H1 (cell line): Measurements from ENCODE around the gene UTP20. TPM values are rescaled to one million over a fixed set of nuclear protein-coding genes. Genes with fewer than 3 reads are reported as not detected.

Experiments used
- CTCF ChIA-PET: fragments of 300-600 bp; sonication (Branson Sonifier 250); formaldehyde crosslinking; loops from one replicate; lab custom pipeline; 2021; ENCODE audit not compliant: partially characterized antibody; lab: Charles Lee
- POLR2A ChIA-PET: fragments of 300-600 bp; sonication (Branson Sonifier 250); formaldehyde crosslinking; loops from one replicate; lab custom pipeline; 2021; ENCODE audit warnings: inconsistent platforms; ENCODE audit not compliant: partially characterized antibody; lab: Charles Lee
- DNase-seq, 2 experiments: peaks; one replicate each; pipeline versions ENCODE4 v3.0.0 to v3.0.0-alpha.2; 2010 to 2022; ENCODE audit warnings: low spot score in 2 of 2, low read depth in 1 of 2, mixed read lengths in 1 of 2
- FAIRE-seq: peaks from 2 replicates; lab custom pipeline; 2011; peaks lifted over from hg19 to GRCh38; lab: Jason Lieb, UNC
- H2AFZ ChIP-seq: 2 replicates; pipeline ENCODE4 v1.8.1; 2012; ENCODE audit warnings: low read length, inconsistent platforms
- H2AK5ac ChIP-seq: 2 replicates; pipeline ENCODE4 v1.6.1; 2013; ENCODE audit warnings: low read depth, low read length
- H2BK120ac ChIP-seq: replicated peaks from 2 replicates; pipeline ENCODE3; 2013; ENCODE audit warnings: low read depth, low read length, inconsistent platforms
- H2BK12ac ChIP-seq: 2 replicates; pipeline ENCODE4 v1.6.1; 2013; ENCODE audit warnings: low read depth, low read length
- H2BK15ac ChIP-seq: 2 replicates; pipeline ENCODE4 v1.6.1; 2013; ENCODE audit warnings: low read length
- H2BK20ac ChIP-seq: 2 replicates; pipeline ENCODE4 v1.6.1; 2013; ENCODE audit warnings: low read length
- H2BK5ac ChIP-seq: 2 replicates; pipeline ENCODE4 v1.6.1; 2013; ENCODE audit warnings: low read depth, low read length
- H3K14ac ChIP-seq: 2 replicates; pipeline ENCODE4 v1.6.1; 2013; ENCODE audit warnings: inconsistent platforms; ENCODE audit not compliant: insufficient read length
- H3K18ac ChIP-seq: 2 replicates; pipeline ENCODE4 v1.6.1; 2013; ENCODE audit warnings: low read length; ENCODE audit errors: extremely low read depth
- H3K23ac ChIP-seq: 2 replicates; pipeline ENCODE4 v1.6.1; 2013; ENCODE audit warnings: inconsistent platforms; ENCODE audit not compliant: insufficient read length
- H3K23me2 ChIP-seq: 2 replicates; pipeline ENCODE4 v1.6.1; 2013; ENCODE audit warnings: low read depth, low read length
- H3K27ac ChIP-seq: 2 replicates; pipeline ENCODE4 v1.6.1; 2011; ENCODE audit warnings: low read depth, low read length, inconsistent platforms
- H3K27me3 ChIP-seq, 4 experiments: replicated peaks in 1 of 4; 1 replicate in 1 of 4; 2 replicates in 3 of 4; pipeline versions ENCODE4 v1.6.1 to v1.8.1; 2011 to 2013; ENCODE audit warnings: low read length in 3 of 4, mild to moderate bottlenecking in 3 of 4, inconsistent platforms in 2 of 4, mixed read lengths in 2 of 4, moderate library complexity in 1 of 4; ENCODE audit not compliant: control insufficient read depth in 3 of 4, insufficient read depth in 3 of 4; ENCODE audit errors: extremely low read depth in 1 of 4
- H3K36me3 ChIP-seq, 4 experiments: 2 replicates each; pipeline versions ENCODE4 v1.6.1 to v1.8.1; 2011 to 2013; ENCODE audit warnings: mild to moderate bottlenecking in 4 of 4, low read length in 3 of 4, moderate library complexity in 2 of 4, control low read depth in 1 of 4, inconsistent platforms in 1 of 4; ENCODE audit not compliant: insufficient read depth in 4 of 4, control insufficient read depth in 2 of 4
- H3K4ac ChIP-seq: replicated peaks from 2 replicates; pipeline ENCODE3; 2013; ENCODE audit warnings: low read length, low read depth, mixed read lengths, inconsistent platforms; ENCODE audit not compliant: insufficient read length
- H3K4me1 ChIP-seq, 4 experiments: replicated peaks in 1 of 4; 1 replicate in 1 of 4; 2 replicates in 3 of 4; pipeline versions ENCODE4 v1.6.1 to v1.8.1; 2011 to 2013; ENCODE audit warnings: low read length in 3 of 4, inconsistent platforms in 2 of 4, mixed read lengths in 1 of 4; ENCODE audit not compliant: insufficient read depth in 4 of 4, control insufficient read depth in 3 of 4
- H3K4me2 ChIP-seq, 2 experiments: 2 replicates each; pipeline versions ENCODE4 v1.6.1 to v1.8.1; 2011 to 2013; ENCODE audit warnings: low read depth in 2 of 2, low read length in 2 of 2, control low read depth in 1 of 2, inconsistent platforms in 1 of 2, mild to moderate bottlenecking in 1 of 2; ENCODE audit not compliant: insufficient read depth in 1 of 2
- H3K4me3 ChIP-seq, 4 experiments: fragments of 200-600, 300-600 bp in 1 of 4; sonication (generic), shearing (Covaris generic), sonication (Bioruptor Twin) in 1 of 4; 2 replicates each; pipeline versions ENCODE4 v1.5.1 to v1.8.1; 2011 to 2016; ENCODE audit warnings: low read length in 4 of 4, low read depth in 3 of 4, control low read depth in 2 of 4, inconsistent platforms in 2 of 4, mild to moderate bottlenecking in 2 of 4, mixed read lengths in 1 of 4, moderate library complexity in 1 of 4; ENCODE audit not compliant: insufficient read depth in 2 of 4; ENCODE audit errors: extremely low read depth in 1 of 4
- H3K56ac ChIP-seq: replicated peaks from 2 replicates; pipeline ENCODE3; 2013; ENCODE audit warnings: low read depth, mild to moderate bottlenecking, mixed read lengths, low read length, inconsistent platforms; ENCODE audit not compliant: insufficient read length
- H3K79me1 ChIP-seq: 2 replicates; pipeline ENCODE4 v1.6.1; 2013; ENCODE audit warnings: low read depth, low read length, control low read depth
- H3K79me2 ChIP-seq, 2 experiments: 2 replicates each; pipeline versions ENCODE4 v1.6.1 to v1.8.1; 2012 to 2013; ENCODE audit warnings: low read length in 2 of 2, mild to moderate bottlenecking in 2 of 2, inconsistent platforms in 1 of 2; ENCODE audit not compliant: insufficient read depth in 2 of 2, control insufficient read depth in 1 of 2
- H3K9ac ChIP-seq, 4 experiments: replicated peaks in 1 of 4; 1 replicate in 1 of 4; 2 replicates in 3 of 4; pipeline versions ENCODE4 v1.6.1 to v1.8.1; 2011 to 2013; ENCODE audit warnings: low read depth in 3 of 4, low read length in 3 of 4, control low read depth in 2 of 4, mild to moderate bottlenecking in 2 of 4, moderate library complexity in 2 of 4, inconsistent platforms in 1 of 4; ENCODE audit errors: extremely low read depth in 1 of 4
- H3K9me3 ChIP-seq, 2 experiments: 2 replicates each; pipeline versions ENCODE4 v1.6.1 to v1.8.1; 2012 to 2013; ENCODE audit warnings: mild to moderate bottlenecking in 2 of 2, moderate library complexity in 2 of 2, control low read depth in 1 of 2, inconsistent platforms in 1 of 2, low read depth in 1 of 2, low read length in 1 of 2, mixed read lengths in 1 of 2; ENCODE audit not compliant: insufficient read depth in 2 of 2
- H4K20me1 ChIP-seq, 2 experiments: replicated peaks in 1 of 2; 2 replicates each; pipeline versions ENCODE3 to v1.8.1; 2011 to 2013; ENCODE audit warnings: inconsistent platforms in 2 of 2, low read length in 2 of 2, mild to moderate bottlenecking in 1 of 2; ENCODE audit not compliant: insufficient read depth in 2 of 2, control insufficient read depth in 1 of 2
- H4K5ac ChIP-seq: 2 replicates; pipeline ENCODE4 v1.6.1; 2013; ENCODE audit warnings: low read length, low read depth, mixed read lengths, inconsistent platforms; ENCODE audit not compliant: insufficient read length
- H4K8ac ChIP-seq: 2 replicates; pipeline ENCODE4 v1.8.0; 2013; ENCODE audit warnings: mild to moderate bottlenecking, moderate library complexity, low read length, inconsistent platforms; ENCODE audit not compliant: insufficient read depth; ENCODE audit errors: extremely low read depth
- H4K91ac ChIP-seq: replicated peaks from 2 replicates; pipeline ENCODE3; 2013; ENCODE audit warnings: low read length, mixed read lengths, inconsistent platforms; ENCODE audit not compliant: insufficient read length
- BRCA1 ChIP-seq: IDR thresholded peaks from 2 replicates; pipeline ENCODE4 v1.6.1; 2012; ENCODE audit warnings: low read depth, low read length, improper control_type of control experiment
- CTBP2 ChIP-seq: IDR thresholded peaks from 2 replicates; pipeline ENCODE4 v1.7.0; 2011; ENCODE audit warnings: borderline replicate concordance, mild to moderate bottlenecking, moderate library complexity, mixed read lengths, low read length; ENCODE audit not compliant: insufficient read depth, insufficient read length
- EGR1 ChIP-seq: IDR thresholded peaks from 2 replicates; pipeline ENCODE4 v1.6.1; 2011; ENCODE audit warnings: low read depth, low read length, borderline replicate concordance
- GTF2F1 ChIP-seq: IDR thresholded peaks from 2 replicates; pipeline ENCODE4 v1.6.1; 2012; ENCODE audit warnings: low read depth, low read length, improper control_type of control experiment, borderline replicate concordance
- HDAC6 ChIP-seq: IDR thresholded peaks from one replicate; pipeline ENCODE4 v1.7.1; 2012; ENCODE audit warnings: low read depth, mild to moderate bottlenecking, inconsistent platforms, low read length, moderate library complexity
- NANOG ChIP-seq: IDR thresholded peaks from 2 replicates; pipeline ENCODE4 v1.6.1; 2011; ENCODE audit warnings: low read length, low read depth, mild to moderate bottlenecking, inconsistent platforms; ENCODE audit not compliant: insufficient read depth, poor library complexity, severe bottlenecking
- PHF8 ChIP-seq: fragments of 200-600 bp; sonication (generic); conservative IDR thresholded peaks from 2 replicates; pipeline ENCODE4 v1.7.1; 2012; ENCODE audit warnings: low read depth, mild to moderate bottlenecking, inconsistent platforms, low read length, moderate library complexity
- POLR2AphosphoS5 ChIP-seq: IDR thresholded peaks from 2 replicates; pipeline ENCODE4 v1.6.1; 2011; ENCODE audit warnings: low read depth, low read length
- RXRA ChIP-seq: IDR thresholded peaks from 2 replicates; pipeline ENCODE4 v1.6.1; 2011; ENCODE audit warnings: low read depth, mild to moderate bottlenecking, low read length, moderate library complexity; ENCODE audit not compliant: insufficient read depth
- SRF ChIP-seq: IDR thresholded peaks from 2 replicates; pipeline ENCODE4 v1.6.1; 2011; ENCODE audit warnings: mild to moderate bottlenecking, low read depth, low read length, moderate library complexity
- SUZ12 ChIP-seq: fragments of 200-600 bp; sonication (generic); IDR thresholded peaks from 2 replicates; pipeline ENCODE4 v1.6.1; 2012; ENCODE audit warnings: mild to moderate bottlenecking, inconsistent platforms, low read length, moderate library complexity, mixed read lengths
- TCF12 ChIP-seq: IDR thresholded peaks from 2 replicates; pipeline ENCODE4 v1.6.1; 2011; ENCODE audit warnings: low read depth, mild to moderate bottlenecking, low read length
- TEAD4 ChIP-seq: IDR thresholded peaks from 2 replicates; pipeline ENCODE4 v1.6.1; 2012; ENCODE audit warnings: low read depth, low read length, inconsistent platforms, mixed read lengths
- WGBS, 2 experiments: shearing (Covaris generic) in 1 of 2; methylation state at CpG; one replicate each; pipeline versions ENCODE4 v1.1.6 to v1.1.7; 2013 to 2015; ENCODE audit warnings: low lambda C conversion rate in 2 of 2, mixed read lengths in 2 of 2, inconsistent platforms in 1 of 2, low coverage in 1 of 2, missing lambda C conversion rate in 1 of 2; ENCODE audit not compliant: insufficient replicate concordance in 2 of 2, insufficient coverage in 1 of 2, insufficient read length in 1 of 2; ENCODE audit errors: extremely low coverage in 1 of 2, missing lambda C conversion rate in 1 of 2; 5-methylcytosine and 5-hydroxymethylcytosine counted together
- polyA plus RNA-seq, 7 experiments: library from polyadenylated mRNA; depleted of rRNA in 3 of 7; stranded (reverse) in 5 of 7; unstranded in 2 of 7; fragments of >200 nt in 5 of 7; fragments of 200-250 nt in 2 of 7; gene quantifications; 1 replicate in 5 of 7; 2 replicates in 1 of 7; 4 replicates in 1 of 7; pipeline versions ENCODE4 v1.2.1 to v1.2.3, GENCODE V29; 2011 to 2013; ENCODE audit warnings: missing spikeins in 2 of 7, mixed read lengths in 2 of 7
- total RNA-seq: library from RNA; stranded (reverse); fragmentation: NEBNext Ultra II Directional; extraction: Animal tissue kit (Norgen Biotek cat#: 25700); gene quantifications from 2 replicates; pipeline ENCODE4 v1.2.1, GENCODE V29; 2021

UTP20 gene
- total and polyA plus RNA-seq, 2 of the 8 experiments (the other 6 are each of a cell fraction or from before 2014, with no cell fraction given), result 8.5 to 48.4 TPM

DNA sequence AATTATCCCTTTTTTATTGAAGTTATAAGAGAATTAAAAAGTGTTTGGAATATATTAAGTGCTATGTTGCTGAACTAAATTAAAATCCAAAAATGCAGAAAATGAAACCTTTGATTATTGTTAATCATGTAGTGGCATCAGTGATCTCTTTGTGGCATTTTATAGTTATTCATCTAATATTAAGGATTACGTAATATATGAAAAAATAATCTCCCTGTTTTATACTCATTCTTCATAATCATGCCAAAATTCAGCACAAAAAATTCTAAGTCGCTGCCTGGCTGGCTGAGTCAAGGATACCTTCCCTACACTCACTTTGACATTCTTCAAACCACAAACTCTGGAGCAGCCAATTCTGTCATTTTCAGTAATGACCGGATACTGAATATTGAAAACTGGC, 64.0 kb downstream of the UTP20 start:
- Histone ChIP-seq H3K56ac (no peak overlapping the region), H2BK12ac (no peak overlapping the region), H3K79me1 (no peaks in the 10 kb centered on the region), H3K9me3 (no peaks in the 10 kb centered on the region), H2AK5ac (no peak overlapping the region), H3K27me3 (no peaks in the 10 kb centered on the region), H2BK20ac (no peak overlapping the region), H2AFZ (no peak overlapping the region), H3K14ac (no peak overlapping the region), H3K23me2 (no peaks in the 10 kb centered on the region), H4K20me1 (no peaks in the 10 kb centered on the region), H3K18ac (no peak overlapping the region), H2BK5ac (no peak overlapping the region), H3K27ac (no peak overlapping the region), H4K8ac (no peak overlapping the region), H3K23ac (no peak overlapping the region), H4K5ac (no peak overlapping the region), H4K91ac (no peak overlapping the region), H3K4ac (no peak overlapping the region), H3K4me2 (no peak overlapping the region), H3K4me1 (no peaks in the 10 kb centered on the region), H3K79me2 (no peaks in the 10 kb centered on the region), H3K36me3 (peaks cover 23 to 69% (median 49%) of the 10 kb centered on the region in 4 experiments), H3K4me3 (no peak overlapping the region), H3K9ac (no peak overlapping the region), H2BK15ac (no peak overlapping the region), H2BK120ac (no peak overlapping the region)
- POLR2A ChIA-PET, result no interaction called here
- DNase-seq, result no peak
- FAIRE-seq, result no peak
- CTCF ChIA-PET, result no interaction called here
- 89% methylated on average over 3 of the region's 3 CpGs; no CpG with 5 or more reads in 1 of the 2 experiments for WGBS, 2 experiments
- TF ChIP-seq PHF8 (no peak), EGR1 (no peak), POLR2AphosphoS5 (no peak), CTBP2 (no peak), GTF2F1 (no peak), TEAD4 (no peak), NANOG (no peak), HDAC6 (no peak), SRF (no peak), TCF12 (no peak), BRCA1 (no peak), SUZ12 (no peak), RXRA (no peak)
